ENCODE data around the gene MOCS1.
"Not testable (repeated sequence)": the region's sequence is repeated elsewhere in the genome, so short reads cannot be mapped to it uniquely, and the experiment has no call there.

Gene MOCS1

DNA sequence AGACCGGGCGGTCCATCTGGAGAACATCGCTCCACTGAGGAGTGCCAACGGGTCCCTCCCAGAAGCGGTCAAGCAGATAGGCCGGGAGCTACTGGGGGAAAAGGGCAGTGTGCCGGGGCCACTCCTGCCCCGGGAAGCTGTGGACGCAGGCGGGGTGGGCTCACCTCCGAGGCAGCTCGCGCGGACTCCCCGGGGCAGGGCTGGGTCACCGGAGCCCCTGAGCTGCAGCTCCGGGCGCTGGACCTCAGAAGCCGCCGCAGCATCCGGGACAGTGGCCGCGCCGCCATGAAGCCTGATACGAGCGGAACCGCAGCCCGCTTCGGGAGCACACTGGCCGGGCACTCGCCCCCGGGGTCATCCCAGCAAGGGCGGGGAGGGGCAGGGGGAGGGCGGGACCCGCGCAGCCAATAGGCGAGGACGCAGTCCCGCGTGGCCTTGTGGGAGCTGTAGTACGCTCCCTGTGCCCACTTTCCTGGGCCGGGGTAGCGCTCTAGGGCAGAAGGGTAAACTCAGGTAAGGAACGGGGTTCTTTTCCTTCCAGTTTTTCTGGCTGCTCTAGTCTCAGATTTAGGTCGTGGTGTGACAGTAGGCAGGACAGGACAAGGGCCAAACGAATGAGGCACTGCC lies at the start of gene MOCS1:
TSS of gene MOCS1 (minus strand) at position 332 of the 627 bp plus-strand sequence. CDS start at position 287, 45 bp downstream.
- no peak for DNase-seq

DNA sequence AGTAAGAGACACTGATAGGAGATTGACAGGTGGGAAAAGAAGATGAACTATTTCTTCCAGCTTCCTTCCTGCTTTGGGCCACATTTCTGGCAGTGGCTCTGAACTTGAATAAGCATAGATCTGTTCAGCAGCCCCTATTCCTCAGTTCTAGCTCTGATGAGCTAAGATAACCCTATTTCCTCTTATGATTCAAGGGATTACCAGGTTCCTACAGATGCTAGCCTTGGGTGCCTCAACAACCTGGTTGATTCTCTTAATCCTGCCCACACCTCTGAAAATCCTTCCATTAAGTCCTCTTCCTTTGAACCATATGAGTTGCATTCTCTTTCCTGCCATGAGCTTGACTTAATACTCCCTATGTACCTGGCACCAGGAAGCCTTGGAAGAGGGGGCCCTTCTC lies 49.8 kb upstream of the MOCS1 start:
- DNase-seq = no peak

DNA sequence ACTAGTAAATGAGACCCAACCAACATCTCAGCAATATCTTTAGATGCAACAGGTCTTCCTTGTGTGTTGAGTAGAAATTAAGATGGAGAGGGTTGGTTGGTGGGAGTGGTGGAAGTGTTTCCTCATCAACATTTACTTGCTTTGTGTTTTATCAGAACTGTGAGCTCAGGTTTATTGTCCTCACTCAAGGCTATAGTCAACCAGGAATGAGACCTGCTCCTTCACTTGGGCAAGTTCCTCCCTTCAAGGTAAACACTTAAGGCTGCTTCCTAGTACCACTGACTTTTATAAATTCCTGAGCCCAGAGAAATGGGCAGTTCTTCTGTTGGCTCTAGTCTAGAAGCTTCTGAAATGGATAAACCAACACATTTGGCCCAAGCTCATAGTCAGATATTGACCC lies 48.9 kb upstream of the MOCS1 start:
- no peak for DNase-seq

DNA sequence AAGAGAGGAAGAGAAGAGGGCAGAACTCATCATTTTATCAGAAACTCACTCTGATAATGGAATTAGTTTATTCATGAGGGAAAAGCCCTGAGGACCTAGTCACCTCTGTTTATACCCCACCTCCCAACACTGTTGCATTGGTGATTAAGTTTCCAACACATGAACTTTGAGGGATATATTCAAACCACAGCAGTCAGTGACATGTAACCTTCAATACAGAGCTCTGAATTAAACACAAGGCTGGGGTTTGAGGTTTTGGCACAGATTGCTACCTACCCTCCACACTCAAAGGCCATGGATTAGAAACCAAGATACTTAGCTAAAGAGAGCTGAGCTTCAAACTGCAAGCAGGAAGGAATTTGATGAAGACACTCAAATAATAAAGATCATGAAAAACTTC lies 48.5 kb upstream of the MOCS1 start:
- no peak for DNase-seq

DNA sequence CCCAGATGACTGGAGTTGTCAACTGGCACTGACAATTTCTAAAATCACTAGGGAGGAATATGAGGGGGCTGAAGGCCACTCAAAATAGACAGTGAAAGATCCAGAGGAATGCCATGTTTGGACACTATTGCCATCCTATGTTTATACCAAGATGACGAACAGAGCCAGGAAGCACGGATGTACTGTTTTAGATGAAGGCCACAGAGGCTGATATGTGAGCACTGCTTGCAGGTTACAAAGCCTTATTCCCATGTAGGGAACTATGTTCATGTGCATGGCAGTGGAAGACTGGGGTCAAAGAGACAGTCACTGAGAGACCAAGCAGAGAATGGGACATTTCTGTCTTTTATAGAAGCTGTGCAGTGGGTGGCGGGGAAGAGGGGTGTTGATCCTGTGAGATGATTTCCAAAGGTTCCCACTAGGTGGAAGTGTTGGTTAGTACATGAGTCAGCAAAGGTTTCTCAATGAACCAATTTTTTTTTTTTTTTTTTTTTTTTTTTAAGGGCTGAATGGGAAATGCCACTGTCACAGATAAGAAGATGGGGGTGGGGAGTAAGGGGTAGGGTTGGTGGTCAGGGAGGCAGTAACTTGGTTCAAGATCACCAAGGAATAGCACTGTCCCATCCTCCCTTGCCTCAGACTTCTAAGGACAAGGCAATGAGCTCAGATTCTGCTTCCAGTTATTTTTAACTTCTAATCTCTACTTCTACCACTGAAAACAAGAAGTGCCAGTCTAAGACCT lies 46.7 kb upstream of the MOCS1 start:
- DNase-seq = no peak

DNA sequence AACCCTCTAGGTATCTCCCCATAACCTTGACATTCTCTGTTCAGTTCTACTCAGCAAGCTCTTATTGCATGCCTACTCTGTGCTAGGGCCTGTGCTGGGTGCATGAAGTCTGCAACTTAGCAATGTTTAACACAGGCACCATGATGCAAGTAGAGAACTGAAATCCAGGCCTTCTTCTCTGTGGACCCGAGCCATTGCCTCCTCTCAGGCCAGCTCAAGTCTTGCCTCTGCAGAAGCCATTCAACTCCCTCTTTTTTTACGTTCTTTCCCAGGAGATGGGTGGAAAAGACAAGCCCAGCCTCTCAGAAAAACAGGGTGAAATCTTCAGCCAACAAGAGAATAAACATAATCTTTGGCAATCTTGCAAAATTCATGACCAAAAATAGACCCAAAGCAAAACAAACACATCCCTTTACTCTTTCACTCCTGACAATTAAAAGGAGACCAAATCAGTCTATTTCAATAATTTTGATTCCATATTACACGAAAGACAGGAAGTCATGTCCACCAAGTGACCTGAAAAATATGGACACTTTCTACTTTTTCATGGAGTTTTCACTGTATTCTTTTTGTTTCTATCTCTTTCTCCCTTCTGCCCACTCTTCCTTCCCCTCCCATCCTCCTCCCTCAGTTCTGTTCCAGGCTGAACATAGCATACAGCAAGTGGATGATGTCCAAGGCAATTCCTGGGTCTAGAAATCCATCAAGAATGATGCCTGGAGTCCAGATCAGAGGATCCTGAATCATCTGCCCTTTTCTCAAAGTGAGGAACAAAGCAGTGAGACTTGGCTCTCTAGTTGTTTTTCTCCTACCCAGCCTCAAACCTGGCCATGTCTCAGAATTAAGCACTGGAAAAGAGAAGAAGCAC lies 45.4 kb upstream of the MOCS1 start:
- DNase-seq = no peak

DNA sequence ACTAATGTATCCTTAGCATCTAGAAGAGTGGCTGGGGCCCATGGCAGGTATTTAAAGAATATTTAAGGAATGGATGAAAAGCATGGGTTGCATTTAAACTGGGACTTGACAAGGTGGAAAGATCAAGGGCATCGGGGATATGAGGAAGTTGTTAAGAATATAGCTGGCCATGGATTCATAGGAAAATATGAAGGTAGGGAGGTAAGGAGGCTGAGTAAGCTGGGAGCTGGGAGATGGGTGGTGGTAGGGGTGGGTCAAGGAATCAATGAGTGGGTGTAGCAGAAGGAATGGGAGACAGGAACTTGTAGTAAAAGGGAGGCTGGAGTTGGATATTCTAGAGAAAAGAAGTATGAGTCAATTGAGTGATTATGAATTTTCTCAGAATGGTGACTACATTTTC lies 44.0 kb upstream of the MOCS1 start:
- no peak for DNase-seq

DNA sequence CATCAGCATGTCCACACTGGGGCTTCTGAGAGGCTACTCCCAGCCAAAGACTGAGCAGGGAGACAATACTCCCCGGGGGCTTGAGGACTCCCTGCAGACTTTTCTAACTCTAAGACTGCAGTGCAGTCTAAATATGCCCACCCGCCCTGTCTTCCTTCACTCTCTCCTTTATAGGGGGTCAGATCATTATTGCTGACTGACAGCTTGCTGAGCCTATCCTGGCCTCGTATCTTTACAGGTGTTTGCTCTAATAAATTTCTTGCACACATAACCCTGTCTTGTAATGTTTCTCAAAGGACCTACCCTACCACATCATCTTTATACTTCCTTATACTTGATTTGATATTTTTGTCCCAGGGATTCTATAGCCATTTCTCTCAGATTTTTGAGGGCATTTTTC lies 39.4 kb upstream of the MOCS1 start:
- DNase-seq = no peak

DNA sequence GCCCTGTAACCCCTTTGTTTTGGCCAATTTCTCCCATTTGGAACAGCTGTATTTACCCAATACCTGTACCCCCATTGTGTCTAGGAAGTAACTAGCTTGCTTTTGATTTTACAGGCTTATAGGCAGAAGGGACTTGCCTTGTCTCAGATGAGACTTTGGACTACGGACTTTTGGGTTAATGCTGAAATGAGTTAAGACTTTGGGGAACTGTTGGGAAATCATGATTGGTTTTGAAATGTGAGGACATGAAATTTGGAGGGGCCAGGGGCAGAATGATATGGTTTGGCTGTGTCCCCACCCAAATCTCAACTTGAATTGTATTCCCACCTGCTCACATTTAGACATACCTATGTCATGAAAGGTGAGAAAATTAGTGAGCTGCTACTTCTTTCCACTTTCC lies 38.5 kb upstream of the MOCS1 start:
- DNase-seq = not testable (repeated sequence)

DNA sequence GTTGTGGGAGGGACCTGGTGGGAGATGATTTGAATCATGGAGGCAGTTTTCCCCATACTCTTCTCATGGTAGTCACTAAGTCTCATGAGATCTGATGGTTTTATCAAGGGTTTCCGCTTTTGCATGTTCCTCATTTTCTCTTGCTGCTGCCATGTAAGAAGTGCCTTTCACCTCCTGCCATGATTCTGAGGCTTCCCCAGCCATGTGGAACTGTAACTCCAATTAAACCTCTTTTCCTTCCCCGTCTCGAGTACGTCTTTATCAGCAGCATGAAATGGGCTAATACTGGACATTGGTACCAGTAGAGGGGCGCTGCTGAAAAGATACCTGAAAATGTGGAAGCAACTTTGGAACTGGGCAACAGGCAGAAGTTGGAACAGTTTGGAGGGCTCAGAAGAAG lies 36.9 kb upstream of the MOCS1 start:
- DNase-seq = not testable (repeated sequence)

DNA sequence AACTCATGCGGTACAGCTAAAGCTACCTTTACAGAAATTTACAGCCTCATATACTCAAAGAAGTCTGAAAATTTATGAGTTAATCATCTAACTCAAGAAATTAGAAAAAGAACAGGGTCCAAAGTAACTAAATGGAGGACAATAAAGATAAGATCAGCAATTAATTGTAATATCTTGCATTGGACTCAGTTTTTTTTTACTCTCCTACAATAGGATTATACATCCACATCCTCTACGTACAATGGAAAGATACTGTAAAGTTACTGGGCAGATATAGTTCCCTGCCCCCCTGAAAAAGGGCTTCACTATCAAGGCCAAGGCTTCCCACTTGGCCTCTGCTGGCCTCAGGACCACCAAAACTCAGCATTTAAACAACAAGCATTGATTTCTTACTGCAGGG lies 31.5 kb upstream of the MOCS1 start:
- DNase-seq = no peak

DNA sequence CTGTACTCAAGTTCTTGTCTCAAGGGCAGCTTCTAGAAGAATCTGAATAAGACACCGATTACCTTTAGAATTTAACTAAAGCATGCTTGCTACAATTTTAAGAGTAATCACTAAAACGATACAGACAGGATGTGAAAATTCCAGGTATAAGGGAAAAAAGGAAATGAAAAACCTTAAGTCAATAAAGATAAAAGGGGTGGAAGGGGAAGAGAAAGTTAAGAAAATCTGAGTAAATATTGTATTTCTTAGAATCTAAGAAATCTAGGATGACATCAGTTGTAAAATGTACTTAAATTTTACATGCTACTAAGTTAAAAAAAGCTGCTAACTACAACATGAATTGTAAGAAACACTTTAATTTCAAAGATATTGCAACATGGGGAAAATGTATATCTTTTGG lies 30.3 kb upstream of the MOCS1 start:
- no peak for DNase-seq

DNA sequence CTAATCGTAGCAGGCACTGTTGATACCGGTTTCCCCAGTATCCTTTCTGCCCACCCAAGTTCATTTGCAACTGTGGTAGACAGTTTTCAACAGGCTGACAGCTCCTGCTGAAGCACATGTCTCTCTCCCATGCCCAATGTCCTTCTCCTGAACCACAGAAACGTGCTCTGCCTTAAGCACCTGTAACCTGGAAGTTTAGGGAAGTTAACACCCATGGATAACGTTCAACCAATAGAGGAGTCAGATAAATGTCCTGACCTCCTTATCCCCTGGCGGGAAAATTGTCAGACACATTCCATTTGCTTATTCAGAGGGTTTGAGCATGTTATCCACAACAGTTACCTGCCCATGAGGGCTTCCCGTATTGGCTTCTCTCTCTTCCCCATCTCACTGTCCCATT lies 29.8 kb upstream of the MOCS1 start:
- DNase-seq = no peak

DNA sequence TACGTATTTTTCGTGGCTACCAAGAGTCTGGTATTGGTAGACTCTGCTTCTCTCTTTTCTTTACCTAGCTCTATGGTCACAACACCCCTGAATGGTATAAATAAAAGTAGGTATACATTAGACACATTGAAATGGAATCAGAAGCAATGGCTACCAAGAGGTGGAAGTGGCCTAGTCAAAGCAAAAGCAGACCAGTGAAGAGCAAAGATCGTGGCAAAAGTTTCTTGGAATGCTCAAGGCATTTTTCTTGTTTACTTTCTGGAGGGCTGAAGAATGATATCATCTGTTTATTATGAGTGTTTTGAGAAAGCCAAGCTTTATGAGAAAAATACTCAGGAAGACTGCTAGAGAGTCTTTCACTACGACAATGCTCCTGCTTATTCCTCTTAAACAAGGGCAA lies 28.6 kb upstream of the MOCS1 start:
- no peak for DNase-seq

DNA sequence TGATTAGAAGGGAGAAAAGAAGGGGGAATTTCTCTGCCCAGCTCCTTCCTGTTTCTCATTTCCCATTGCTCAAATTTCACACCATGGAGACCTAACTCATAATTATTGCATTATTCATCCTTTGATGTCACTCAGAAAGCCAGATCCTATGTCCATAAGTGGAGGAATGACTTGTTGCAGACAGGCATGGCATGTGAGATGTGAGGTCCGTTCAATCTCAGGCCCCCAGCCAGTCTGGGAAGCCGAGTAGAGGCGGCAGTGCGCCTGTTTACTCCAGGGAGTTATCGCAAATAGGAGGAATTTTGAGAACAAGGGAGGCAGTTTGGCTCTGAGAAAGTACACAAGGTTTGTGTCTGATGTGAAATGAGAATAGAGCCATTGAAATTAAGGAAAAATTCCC lies 26.9 kb upstream of the MOCS1 start:
- no peak for DNase-seq

DNA sequence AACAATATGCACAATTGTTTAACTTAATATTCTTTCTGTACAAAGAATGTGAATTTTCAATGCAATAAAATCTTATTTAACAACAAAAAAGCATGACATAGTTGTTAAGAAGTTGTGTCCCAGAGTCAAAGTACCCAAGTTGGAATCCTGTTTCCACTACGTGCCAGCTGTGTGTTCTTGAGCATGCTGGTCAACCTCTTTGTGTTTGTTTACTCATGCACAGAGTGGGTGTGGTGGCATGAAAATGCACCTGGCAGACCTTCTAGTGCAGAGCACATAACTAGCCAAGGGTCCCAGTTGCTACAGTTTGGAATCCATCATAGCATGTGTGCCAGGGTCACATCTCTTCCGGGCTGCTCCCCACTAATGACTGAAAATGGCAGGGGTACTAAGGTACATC lies 24.7 kb upstream of the MOCS1 start:
- no peak for DNase-seq

DNA sequence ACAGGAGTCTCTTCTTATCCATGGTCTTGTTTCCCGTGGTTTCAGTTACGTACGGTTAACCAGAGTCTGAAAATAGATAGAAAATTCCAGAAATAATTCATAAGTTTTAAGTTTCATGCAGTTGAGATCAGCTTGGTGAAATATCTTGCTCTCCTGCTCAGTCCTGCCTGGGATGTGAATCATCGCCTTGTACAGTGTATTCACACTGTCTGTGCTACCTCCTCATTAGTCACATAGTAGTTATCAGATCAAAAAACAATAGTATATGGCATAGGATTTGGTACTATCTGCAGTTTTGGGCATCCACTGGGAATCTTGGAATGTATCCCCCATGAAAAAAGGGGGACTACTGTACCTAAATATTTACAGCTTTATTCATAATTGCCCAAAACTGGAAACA lies 22.7 kb upstream of the MOCS1 start:
- no peak for DNase-seq

DNA sequence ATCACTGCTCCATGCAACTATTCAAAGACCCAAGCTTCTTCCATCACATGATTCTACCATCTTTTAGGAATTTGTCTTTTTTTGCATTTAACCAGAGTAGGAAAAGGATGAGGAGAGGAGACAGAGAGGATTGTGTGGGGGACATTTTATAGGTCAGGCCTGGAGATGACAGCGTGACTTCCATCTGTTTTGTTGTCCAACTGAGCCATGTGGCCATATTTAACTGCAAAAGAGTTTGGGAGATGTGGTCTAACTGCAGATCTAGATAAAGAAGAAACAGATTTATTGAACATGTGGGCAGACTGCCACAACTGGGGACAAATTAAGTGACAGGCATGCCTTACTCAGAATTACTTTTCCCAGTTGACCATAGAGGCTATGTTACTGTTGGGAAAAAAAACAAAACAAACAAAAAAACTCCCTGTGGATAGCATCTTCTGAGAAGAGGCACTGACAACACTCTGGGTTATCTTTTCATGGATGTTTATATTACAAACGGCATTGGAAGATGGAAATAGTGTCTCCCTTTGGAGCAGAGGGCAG lies 18.9 kb upstream of the MOCS1 start:
- no peak for DNase-seq

DNA sequence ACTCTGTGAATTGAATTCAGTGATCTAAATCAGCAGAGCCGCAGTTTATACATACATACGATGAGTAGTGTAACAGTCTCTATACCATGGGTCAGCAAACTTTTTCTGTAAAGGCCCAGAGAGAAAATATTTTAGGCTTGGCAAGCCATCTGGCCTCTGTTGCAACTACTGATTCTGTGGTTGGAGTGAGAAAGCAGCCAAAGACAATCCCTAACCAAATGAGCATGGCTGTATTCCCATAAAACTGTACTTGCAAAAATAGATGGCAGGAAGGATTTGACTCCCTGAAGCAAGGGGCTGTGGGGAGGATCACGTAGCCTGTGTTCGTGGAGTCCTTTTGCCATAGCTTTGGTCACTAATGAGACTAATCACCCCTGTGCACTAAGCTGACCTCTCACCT lies 17.9 kb upstream of the MOCS1 start:
- DNase-seq = no peak

DNA sequence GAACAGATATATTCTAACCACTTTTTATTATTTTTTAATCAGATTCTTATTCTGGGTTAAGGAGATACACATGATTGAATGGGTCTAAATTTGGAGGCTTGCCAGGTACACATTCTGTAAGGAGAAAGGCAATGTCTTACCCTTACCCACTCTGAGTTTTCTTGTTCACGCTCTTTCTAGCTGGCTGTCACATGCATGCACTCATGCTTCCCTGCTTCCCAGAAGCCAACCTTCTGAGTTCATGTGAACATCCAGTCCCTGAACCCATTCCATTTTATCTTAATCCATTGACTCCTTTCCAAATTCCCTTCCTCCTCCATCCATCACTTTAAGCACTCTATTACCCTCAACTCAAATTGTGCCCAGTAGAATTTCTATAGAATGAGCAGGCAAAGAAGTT lies 17.5 kb upstream of the MOCS1 start:
- no peak for DNase-seq

DNA sequence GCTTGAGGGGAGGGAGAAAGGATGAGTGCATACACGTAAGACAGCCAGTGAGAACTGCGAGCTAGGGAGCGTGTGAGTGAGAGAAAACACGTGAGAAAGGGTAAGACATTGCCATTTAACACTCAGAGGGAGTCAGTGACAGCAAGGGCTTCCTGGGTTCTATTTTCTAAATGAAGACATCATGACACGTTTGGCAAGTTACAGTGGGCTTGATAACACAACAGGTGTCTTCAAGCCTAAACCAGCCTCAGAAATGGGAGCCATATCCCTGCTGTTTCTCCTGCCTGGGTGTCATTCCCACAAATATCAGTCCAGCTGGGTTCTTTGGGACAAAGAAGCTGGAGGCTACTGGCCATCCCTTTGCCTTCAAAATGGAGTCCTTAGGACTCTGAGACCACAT lies 16.9 kb upstream of the MOCS1 start:
- DNase-seq = no peak

DNA sequence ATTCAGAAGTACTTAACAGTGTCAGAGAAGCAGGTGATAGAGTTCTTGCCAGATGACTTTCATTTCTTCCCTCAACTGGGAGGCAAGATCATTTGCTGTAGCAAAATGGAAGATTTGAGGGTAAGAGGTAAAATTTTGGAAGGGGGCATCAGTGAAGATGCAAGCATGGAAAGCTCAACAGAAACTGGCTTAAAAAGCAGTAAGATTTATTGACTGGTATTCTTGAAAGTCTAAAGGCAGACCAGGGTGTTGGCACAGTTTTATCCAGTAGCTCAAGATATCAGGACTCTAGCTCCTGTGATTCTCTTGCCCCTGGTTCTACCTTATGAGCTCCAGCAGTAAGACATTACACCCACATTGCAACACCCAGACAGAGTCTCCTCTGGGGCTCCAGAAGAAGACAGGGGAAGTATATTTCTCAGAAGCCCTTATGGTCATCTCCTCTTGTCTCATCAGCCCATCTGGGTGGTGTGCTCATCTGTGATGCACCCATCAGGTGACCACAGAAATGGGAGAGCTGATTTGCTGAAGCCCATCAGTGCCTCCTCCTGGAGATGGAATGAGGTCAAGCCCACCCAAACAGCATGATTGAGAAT lies 16.0 kb upstream of the MOCS1 start:
- DNase-seq = no peak

DNA sequence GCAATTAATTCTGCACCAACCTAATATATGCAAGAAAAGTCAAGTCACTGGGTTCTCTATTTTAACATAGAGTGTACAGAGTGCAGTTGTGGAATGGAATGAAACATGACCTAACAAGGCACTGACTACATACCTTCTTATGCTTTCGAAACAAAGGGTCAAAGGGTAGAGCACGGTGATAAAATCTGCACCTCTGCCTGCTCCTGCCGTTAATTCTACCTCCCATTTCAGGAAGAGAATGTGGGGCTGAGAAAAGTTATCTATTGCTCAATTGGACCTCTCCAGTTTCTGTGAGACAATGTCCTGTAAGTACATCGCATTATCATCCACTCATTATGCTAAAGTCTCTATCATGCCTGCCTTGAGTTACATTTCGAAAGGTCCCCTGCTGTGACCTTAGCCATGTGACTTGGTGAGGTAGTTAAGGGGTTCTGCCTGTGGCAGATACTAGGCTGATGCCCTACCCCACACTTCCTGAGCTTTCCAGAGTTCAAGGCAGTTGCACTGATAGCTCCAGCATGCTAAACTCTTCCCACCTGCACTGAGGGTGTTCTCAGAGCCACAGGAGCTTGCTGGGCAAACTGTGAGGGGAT lies 14.0 kb upstream of the MOCS1 start:
- no peak for DNase-seq
